HepG2 (cell line): ENCODE data around the gene SRRM2. TPM values are rescaled to one million over a fixed set of nuclear protein-coding genes. Genes with fewer than 3 reads are reported as not detected.

Experiments used
- AHDC1 ChIP-seq: sonication (generic); formaldehyde crosslinking; IDR thresholded peaks from 2 replicates; pipeline ENCODE4 v1.5.1; 2020; ENCODE audit warnings: mild to moderate bottlenecking, missing genetic modification reagents, borderline replicate concordance
- AKAP8 ChIP-seq: sonication (generic); formaldehyde crosslinking; IDR thresholded peaks from 2 replicates; pipeline ENCODE4 v1.5.1; 2020; ENCODE audit warnings: mild to moderate bottlenecking, missing genetic modification reagents
- FOSL2 ChIP-seq: sonication (generic); formaldehyde crosslinking; IDR thresholded peaks from 2 replicates; pipeline ENCODE4 v1.4.0; 2020; ENCODE audit warnings: missing genetic modification reagents
- GLI4 ChIP-seq: sonication (generic); formaldehyde crosslinking; IDR thresholded peaks from 2 replicates; pipeline ENCODE4 v1.5.1; 2020; ENCODE audit warnings: missing genetic modification reagents, mild to moderate bottlenecking, moderate library complexity, borderline replicate concordance
- KDM5A ChIP-seq: fragments of 200-600 bp; sonication (generic); IDR thresholded peaks from 2 replicates; pipeline ENCODE4 v1.7.0; 2018; ENCODE audit warnings: antibody characterized with exemption, mild to moderate bottlenecking, low read length, borderline replicate concordance
- MYC ChIP-seq: sonication (generic); formaldehyde crosslinking; IDR thresholded peaks from 2 replicates; pipeline ENCODE4 v1.9.0; 2021; ENCODE audit warnings: missing genetic modification reagents, borderline replicate concordance
- NR2F1 ChIP-seq, 2 experiments: fragments of 450-650 bp in 1 of 2; formaldehyde crosslinking in 1 of 2; IDR thresholded peaks; 2 replicates each; pipeline versions ENCODE4 v1.5.0 to v1.6.1; 2016 to 2020; ENCODE audit warnings: mild to moderate bottlenecking in 1 of 2, missing compliant biosample characterization in 1 of 2, missing genetic modification reagents in 1 of 2, moderate library complexity in 1 of 2
- POLR2AphosphoS5 ChIP-seq: IDR thresholded peaks from 2 replicates; pipeline ENCODE4 v1.6.1; 2012; ENCODE audit warnings: low read depth, low read length
- RFX3 ChIP-seq: IDR thresholded peaks from 2 replicates; pipeline ENCODE4 v1.6.1; 2016; ENCODE audit warnings: missing biosample characterization, missing genetic modification reagents
- TERF1 ChIP-seq: sonication (generic); formaldehyde crosslinking; IDR thresholded peaks from 2 replicates; pipeline ENCODE4 v1.8.0; 2022; ENCODE audit warnings: mild to moderate bottlenecking, missing genetic modification reagents, moderate library complexity
- THAP9 ChIP-seq: sonication (generic); formaldehyde crosslinking; IDR thresholded peaks from 2 replicates; pipeline ENCODE4; 2020; ENCODE audit warnings: missing genetic modification reagents, mild to moderate bottlenecking, borderline replicate concordance
- TSC22D2 ChIP-seq: sonication (generic); formaldehyde crosslinking; IDR thresholded peaks from 2 replicates; pipeline ENCODE4 v1.5.1; 2020; ENCODE audit warnings: missing genetic modification reagents, mild to moderate bottlenecking, borderline replicate concordance
- ZNF225 ChIP-seq: sonication (generic); formaldehyde crosslinking; IDR thresholded peaks from 2 replicates; pipeline ENCODE4 v1.4.0; 2020; ENCODE audit warnings: mild to moderate bottlenecking, missing genetic modification reagents
- ZNF263 ChIP-seq: sonication (generic); formaldehyde crosslinking; IDR thresholded peaks from 2 replicates; pipeline ENCODE4 v1.4.0; 2020; ENCODE audit warnings: missing genetic modification reagents
- ZNF564 ChIP-seq: sonication (generic); formaldehyde crosslinking; IDR thresholded peaks from 2 replicates; pipeline ENCODE4 v1.8.1; 2023; ENCODE audit warnings: mild to moderate bottlenecking, missing genetic modification reagents
- ZNF597 ChIP-seq: sonication (generic); formaldehyde crosslinking; IDR thresholded peaks from 2 replicates; pipeline ENCODE4 v1.5.0; 2020; ENCODE audit warnings: missing genetic modification reagents
- ZSCAN25 ChIP-seq: sonication (generic); formaldehyde crosslinking; IDR thresholded peaks from 2 replicates; pipeline ENCODE4 v1.8.0; 2022; ENCODE audit warnings: mild to moderate bottlenecking, missing genetic modification reagents
- polyA plus RNA-seq, 8 experiments: library from polyadenylated mRNA; depleted of rRNA in 3 of 8; stranded (reverse) in 7 of 8; unstranded in 1 of 8; fragments of >200 nt; fragmentation: Illumina TruSeq in 4 of 8; extraction: Trizol in 4 of 8; gene quantifications; 2 replicates each; pipeline versions ENCODE4 v1.2.1 to v1.2.3, GENCODE V29; 2011 to 2016; ENCODE audit warnings: low read depth in 4 of 8, missing spikeins in 1 of 8, mixed read lengths in 1 of 8; ENCODE audit not compliant: insufficient read depth in 1 of 8
- total RNA-seq, 5 experiments: library from RNA; depleted of rRNA; stranded (reverse); fragments of >200 nt; fragmentation: Illumina TruSeq; extraction: Trizol; gene quantifications; 2 replicates each; pipeline ENCODE4 v1.2.3, GENCODE V29; 2016; ENCODE audit warnings: low read depth in 1 of 5

The SRRM2 gene
- total and polyA plus RNA-seq, 2 of the 13 experiments (the other 11 are each of a cell fraction or from before 2014, with no cell fraction given) = 50.4 to 112 TPM

DNA sequence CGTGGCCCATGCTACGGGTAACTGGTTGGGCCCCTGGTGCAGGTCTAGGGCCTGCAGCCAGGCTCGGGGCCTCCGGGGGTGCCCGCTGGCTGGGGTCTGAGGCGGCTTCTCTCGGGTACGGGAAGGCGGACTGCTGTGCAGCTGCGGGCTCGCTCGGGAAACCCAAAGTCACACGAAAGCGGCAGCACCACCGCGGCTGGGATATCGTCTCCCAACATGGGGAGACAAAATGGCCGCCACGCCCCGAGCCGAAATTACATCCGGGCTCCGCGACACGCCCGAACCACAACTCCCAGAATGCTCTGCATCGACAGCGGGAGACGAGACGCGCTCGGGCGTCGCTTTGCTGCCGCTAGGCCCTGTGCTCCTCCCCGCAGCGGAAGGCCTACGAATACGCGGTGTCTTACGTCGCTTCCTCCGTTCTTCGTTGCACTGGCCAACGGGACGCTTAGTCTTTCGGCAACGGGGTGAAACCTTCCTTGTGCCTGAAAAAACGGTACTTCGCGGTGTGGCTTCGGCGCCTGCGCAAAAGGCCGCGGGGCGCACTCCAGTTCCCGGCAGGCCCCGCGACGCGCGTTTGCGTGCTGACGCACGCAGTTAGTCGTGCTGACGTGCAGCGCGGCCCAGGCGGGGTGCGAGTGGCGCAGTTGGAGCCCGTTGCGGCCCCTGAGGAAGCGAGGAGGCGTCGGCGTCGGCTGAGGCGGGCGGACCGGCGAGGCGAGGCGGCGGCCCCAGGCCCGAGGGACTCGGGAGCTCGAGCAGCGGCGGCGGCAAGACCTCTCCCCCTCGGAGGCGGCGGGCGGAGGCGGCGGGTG lies at the start of gene SRRM2 (continued):
- peak; percentile 54 for TF ChIP-seq AHDC1 (CRISPR knock-in tag)
- TF ChIP-seq TSC22D2 (CRISPR knock-in tag) = no peak
- TF ChIP-seq FOSL2 (CRISPR knock-in tag) = peak; percentile 18; the same call in 1 of the 2 replicates
- TF ChIP-seq POLR2AphosphoS5 = peak; percentile 36
- TF ChIP-seq ZNF263 (CRISPR knock-in tag) = no peak
- TF ChIP-seq ZNF564 = peak; percentile 19; the same call in 1 of the 2 replicates
- 0 out of 2 replicates have a peak, but pooled peaks have one; percentile 49 for TF ChIP-seq AKAP8 (CRISPR knock-in tag)
- no peak for TF ChIP-seq ZNF597 (CRISPR knock-in tag)
- no peak for TF ChIP-seq RFX3
- peak; percentile 68 for TF ChIP-seq ZSCAN25 (CRISPR knock-in tag)
- TF ChIP-seq MYC (CRISPR knock-in tag) = peak; percentile 89
- TF ChIP-seq GLI4 (CRISPR knock-in tag) = peak; percentile 80; the same call in 1 of the 2 replicates
- TF ChIP-seq TERF1 (CRISPR knock-in tag) = no peak
- peak; percentile 92; the same call in 1 of the 2 replicates for TF ChIP-seq THAP9 (CRISPR knock-in tag)
- TF ChIP-seq NR2F1 (CRISPR knock-in tag; IDR thresholded peaks at IDR 0.05) = peak in 1 of 2 experiments; percentile 42; a peak in 1 of 4 replicates
- no peak for TF ChIP-seq ZNF225 (CRISPR knock-in tag)
- peak; percentile 48; the same call in 1 of the 2 replicates for TF ChIP-seq KDM5A
